Osteoblast (primary cell): ENCODE data around the gene ARL6IP4. TPM values are rescaled to one million over a fixed set of nuclear protein-coding genes. Genes with fewer than 3 reads are reported as not detected.

Experiments used
- DNase-seq: peaks from one replicate; pipeline ENCODE4 v3.0.0; 2011; ENCODE audit warnings: low spot score, mixed read lengths; ENCODE audit not compliant: insufficient read length; ENCODE audit errors: missing footprints
- H2AFZ ChIP-seq: 2 replicates; pipeline ENCODE4 v1.6.0; 2011; ENCODE audit warnings: mild to moderate bottlenecking, low read length
- H3K27ac ChIP-seq: 2 replicates; pipeline ENCODE4 v1.5.1; 2011; ENCODE audit warnings: mild to moderate bottlenecking, low read depth, low read length, moderate library complexity
- H3K27me3 ChIP-seq: 2 replicates; pipeline ENCODE4 v1.6.0; 2012; ENCODE audit warnings: mild to moderate bottlenecking, control low read depth, inconsistent platforms, low read length, moderate library complexity; ENCODE audit not compliant: insufficient read depth
- H3K36me3 ChIP-seq: 2 replicates; pipeline ENCODE4 v1.5.1; 2011; ENCODE audit warnings: mild to moderate bottlenecking, low read length, control low read depth, moderate library complexity; ENCODE audit not compliant: insufficient read depth
- H3K4me1 ChIP-seq: 2 replicates; pipeline ENCODE4 v1.5.1; 2011; ENCODE audit warnings: mild to moderate bottlenecking, low read length, control low read depth, moderate library complexity; ENCODE audit not compliant: insufficient read depth
- H3K4me2 ChIP-seq: 2 replicates; pipeline ENCODE4 v1.6.0; 2011; ENCODE audit warnings: mild to moderate bottlenecking, low read length; ENCODE audit not compliant: insufficient read depth
- H3K4me3 ChIP-seq: fragments of 200-600 bp; sonication (generic); 3 replicates; pipeline ENCODE4 v1.5.1; 2012; ENCODE audit warnings: mild to moderate bottlenecking, low read length, inconsistent platforms; ENCODE audit not compliant: insufficient read depth
- H3K79me2 ChIP-seq: 2 replicates; pipeline ENCODE4 v1.6.0; 2012; ENCODE audit warnings: mild to moderate bottlenecking, low read length, control low read depth, inconsistent platforms; ENCODE audit not compliant: insufficient read depth
- H3K9me3 ChIP-seq: 2 replicates; pipeline ENCODE4 v1.5.1; 2011; ENCODE audit warnings: low read depth, low read length, control low read depth
- H4K20me1 ChIP-seq: 2 replicates; pipeline ENCODE4 v1.6.0; 2012; ENCODE audit warnings: mild to moderate bottlenecking, low read length, control low read depth; ENCODE audit not compliant: insufficient read depth
- total RNA-seq: library from RNA; depleted of rRNA; stranded (reverse); fragments of >200 nt; gene quantifications from 2 replicates; pipeline ENCODE4 v1.2.3, GENCODE V29; 2012
- TF ChIP-seq, protein P1 (sequence below): IDR thresholded peaks from 2 replicates; pipeline ENCODE4 v1.5.1; 2011; ENCODE audit warnings: mild to moderate bottlenecking, low read depth, low read length, moderate library complexity; ENCODE audit errors: extremely low read depth

The ARL6IP4 gene
- total RNA-seq, 1 donor, result 118 TPM

DNA sequence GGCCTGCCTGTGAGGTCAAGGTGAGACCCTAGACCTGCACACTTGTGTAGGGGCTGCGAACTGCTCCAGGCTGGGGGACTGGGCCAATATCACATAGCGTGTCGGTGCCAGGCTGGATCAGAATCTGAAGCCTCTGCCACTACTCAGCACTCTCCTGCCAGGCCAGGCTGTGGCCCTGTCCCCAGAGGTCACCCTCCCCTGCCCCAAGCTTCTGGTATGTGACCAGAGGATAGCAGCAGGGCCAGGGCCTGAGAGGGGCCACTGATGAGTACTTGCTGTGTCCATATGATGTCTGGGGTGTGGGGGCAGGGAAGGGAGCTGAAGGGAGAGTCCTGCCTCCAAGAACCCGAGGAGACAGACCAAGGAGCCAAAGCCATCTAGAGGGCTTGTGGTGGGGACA, 17.8 kb downstream of the ARL6IP4 start:
- H3K79me2 ChIP-seq, result no peaks in the 10 kb centered on the region
- H3K4me2 ChIP-seq, result no peak overlapping the region
- no peaks in the 10 kb centered on the region for H4K20me1 ChIP-seq
- H3K4me3 ChIP-seq, result no peak overlapping the region
- H3K27me3 ChIP-seq, result no peaks in the 10 kb centered on the region
- peaks cover 2% of the 10 kb centered on the region for H3K36me3 ChIP-seq
- peak; percentile 43 for DNase-seq
- no peak overlapping the region for H3K27ac ChIP-seq
- no peak overlapping the region for H2AFZ ChIP-seq
- TF ChIP-seq, protein P1, sequence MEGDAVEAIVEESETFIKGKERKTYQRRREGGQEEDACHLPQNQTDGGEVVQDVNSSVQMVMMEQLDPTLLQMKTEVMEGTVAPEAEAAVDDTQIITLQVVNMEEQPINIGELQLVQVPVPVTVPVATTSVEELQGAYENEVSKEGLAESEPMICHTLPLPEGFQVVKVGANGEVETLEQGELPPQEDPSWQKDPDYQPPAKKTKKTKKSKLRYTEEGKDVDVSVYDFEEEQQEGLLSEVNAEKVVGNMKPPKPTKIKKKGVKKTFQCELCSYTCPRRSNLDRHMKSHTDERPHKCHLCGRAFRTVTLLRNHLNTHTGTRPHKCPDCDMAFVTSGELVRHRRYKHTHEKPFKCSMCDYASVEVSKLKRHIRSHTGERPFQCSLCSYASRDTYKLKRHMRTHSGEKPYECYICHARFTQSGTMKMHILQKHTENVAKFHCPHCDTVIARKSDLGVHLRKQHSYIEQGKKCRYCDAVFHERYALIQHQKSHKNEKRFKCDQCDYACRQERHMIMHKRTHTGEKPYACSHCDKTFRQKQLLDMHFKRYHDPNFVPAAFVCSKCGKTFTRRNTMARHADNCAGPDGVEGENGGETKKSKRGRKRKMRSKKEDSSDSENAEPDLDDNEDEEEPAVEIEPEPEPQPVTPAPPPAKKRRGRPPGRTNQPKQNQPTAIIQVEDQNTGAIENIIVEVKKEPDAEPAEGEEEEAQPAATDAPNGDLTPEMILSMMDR, result no peak
- no peaks in the 10 kb centered on the region for H3K4me1 ChIP-seq
- no peaks in the 10 kb centered on the region for H3K9me3 ChIP-seq

GRCh38 chr12:122999196-122999946, 18.9 kb downstream of the ARL6IP4 start:
- Histone ChIP-seq H3K27ac (no peak overlapping the region), H3K4me1 (no peaks in the 10 kb centered on the region), H3K27me3 (no peaks in the 10 kb centered on the region), H2AFZ (no peak overlapping the region), H3K9me3 (no peaks in the 10 kb centered on the region), H3K4me3 (no peak overlapping the region), H3K36me3 (peaks cover 2% of the 10 kb centered on the region), H3K4me2 (no peak overlapping the region), H4K20me1 (no peaks in the 10 kb centered on the region), H3K79me2 (no peaks in the 10 kb centered on the region)
- peak; percentile 44 for DNase-seq
- TF ChIP-seq, protein P1, result no peak

GRCh38 chr12:122999986-123000420, 19.5 kb downstream of the ARL6IP4 start:
- no peak overlapping the region for H2AFZ ChIP-seq
- no peak overlapping the region for H3K27ac ChIP-seq
- H3K79me2 ChIP-seq, result no peaks in the 10 kb centered on the region
- H3K36me3 ChIP-seq, result peaks cover 6% of the 10 kb centered on the region
- no peaks in the 10 kb centered on the region for H4K20me1 ChIP-seq
- no peak overlapping the region for H3K4me3 ChIP-seq
- no peaks in the 10 kb centered on the region for H3K9me3 ChIP-seq
- TF ChIP-seq, protein P1, result no peak
- DNase-seq, result peak; percentile 36
- no peaks in the 10 kb centered on the region for H3K27me3 ChIP-seq
- no peaks in the 10 kb centered on the region for H3K4me1 ChIP-seq
- H3K4me2 ChIP-seq, result no peak overlapping the region

DNA sequence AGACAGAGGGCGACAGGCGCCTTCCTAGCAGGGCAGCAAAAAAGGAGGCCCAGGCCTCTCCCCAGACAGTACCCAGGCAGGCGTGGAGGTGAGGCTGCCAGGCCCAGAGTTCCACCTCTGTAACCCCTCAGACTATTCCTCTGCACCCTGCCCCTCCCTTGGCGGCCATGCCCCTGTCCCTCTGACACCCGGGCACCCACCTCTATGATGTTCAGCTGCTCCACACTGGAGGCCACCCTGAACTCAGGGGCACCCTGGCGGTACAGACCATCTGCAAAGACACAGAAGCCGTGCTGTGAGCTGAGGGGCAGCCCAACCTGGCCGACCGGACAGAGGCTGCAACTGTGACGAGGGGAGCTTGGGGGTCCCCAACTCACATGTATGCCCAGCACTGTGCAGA, 20.1 kb downstream of the ARL6IP4 start:
- Histone ChIP-seq H3K27ac (no peak overlapping the region), H3K4me3 (no peak overlapping the region), H3K27me3 (no peaks in the 10 kb centered on the region), H3K4me1 (no peaks in the 10 kb centered on the region), H4K20me1 (no peaks in the 10 kb centered on the region), H3K9me3 (no peaks in the 10 kb centered on the region), H3K36me3 (peaks cover 6% of the 10 kb centered on the region), H2AFZ (no peak overlapping the region), H3K79me2 (no peaks in the 10 kb centered on the region), H3K4me2 (no peak overlapping the region)
- TF ChIP-seq, protein P1, result no peak
- DNase-seq, result peak; percentile 11
